Measurements from ENCODE around the gene CRNKL1.
A peak's percentile ranks its signal among the peaks of the same experiment; 100 is the strongest.

CRNKL1 gene

DNA sequence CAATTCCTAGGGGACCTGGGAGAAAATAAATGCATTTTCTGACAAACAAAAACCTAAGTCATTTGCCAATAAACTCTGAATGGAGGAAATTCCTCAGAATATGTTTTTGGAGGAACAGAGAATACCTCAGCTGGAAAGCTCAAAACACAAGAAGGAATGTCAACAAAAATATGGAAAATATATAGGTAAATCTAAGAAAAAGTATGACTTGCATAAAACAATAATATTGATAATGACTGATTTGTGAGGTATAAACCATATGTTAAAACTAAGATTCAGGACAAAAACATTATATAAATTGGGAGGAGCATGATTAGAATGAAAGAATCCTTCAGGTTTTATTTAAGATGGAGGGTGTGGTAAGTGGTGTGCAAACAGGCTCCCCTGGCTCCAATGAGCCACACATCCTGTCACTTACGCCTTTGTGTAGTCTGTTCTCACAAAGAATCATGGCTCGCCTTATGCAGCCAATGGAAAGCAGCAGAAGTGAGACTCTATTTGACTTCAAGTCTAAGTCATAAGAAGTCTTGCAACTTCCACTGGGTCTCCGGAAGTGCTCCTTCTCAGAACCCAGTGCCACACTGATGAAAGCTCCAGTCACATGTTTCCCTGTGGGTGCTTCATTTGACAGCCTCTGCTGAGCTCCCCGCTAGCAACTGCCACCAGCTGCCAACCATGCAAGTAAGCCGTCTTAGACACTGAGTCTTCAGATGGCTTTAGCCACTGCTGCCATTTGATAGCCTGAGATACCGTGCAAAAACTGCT lies 8.2 kb upstream of the CRNKL1 start:
- DNase-seq, result no peak

DNA sequence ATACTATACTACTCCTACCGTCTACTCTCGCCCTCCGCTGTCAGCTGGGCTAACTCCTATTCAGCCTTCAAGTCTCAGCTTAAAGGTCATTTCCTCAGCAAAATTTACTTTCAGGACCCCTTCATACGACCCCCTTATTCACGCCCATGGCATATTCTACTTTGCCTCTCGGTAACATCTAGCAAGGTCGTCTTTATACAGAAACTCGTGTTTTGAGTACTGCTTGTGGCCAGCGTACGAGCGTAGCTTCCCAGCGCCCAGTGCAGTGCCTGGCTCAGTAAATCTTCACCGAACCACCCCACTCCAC lies 546 bp downstream of the CRNKL1 start:
- no peak for DNase-seq

DNA sequence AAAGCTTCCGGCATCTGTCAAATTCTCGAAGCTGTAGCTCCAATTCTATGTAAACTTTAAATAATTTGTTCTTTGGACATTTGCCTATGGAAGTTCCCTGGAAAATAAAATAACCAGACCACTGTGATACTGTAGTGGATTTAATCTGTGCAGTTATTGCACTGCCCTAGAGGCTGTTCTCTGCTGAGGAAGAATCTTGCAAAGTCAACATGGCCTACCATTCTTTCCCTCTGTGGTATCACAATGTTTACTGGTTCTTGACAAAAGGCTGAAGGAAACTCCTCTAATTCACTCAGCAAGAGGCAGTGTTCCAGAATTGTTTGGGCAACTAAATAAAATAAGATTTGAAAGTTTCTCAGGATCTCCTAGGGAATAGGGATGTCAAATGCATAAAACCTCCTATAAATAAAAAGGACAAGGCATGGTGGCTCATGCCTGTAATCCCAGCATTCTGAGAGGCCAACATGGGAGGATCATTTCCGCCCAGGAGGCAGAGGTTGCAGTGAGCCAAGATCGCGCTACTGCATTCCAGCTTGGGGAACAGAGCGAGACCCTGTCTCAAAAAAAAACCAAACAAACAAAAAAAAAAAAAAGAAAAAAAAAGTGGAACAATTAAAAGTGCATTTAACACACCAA lies 12.4 kb downstream of the CRNKL1 start:
- DNase-seq, result no peak

DNA sequence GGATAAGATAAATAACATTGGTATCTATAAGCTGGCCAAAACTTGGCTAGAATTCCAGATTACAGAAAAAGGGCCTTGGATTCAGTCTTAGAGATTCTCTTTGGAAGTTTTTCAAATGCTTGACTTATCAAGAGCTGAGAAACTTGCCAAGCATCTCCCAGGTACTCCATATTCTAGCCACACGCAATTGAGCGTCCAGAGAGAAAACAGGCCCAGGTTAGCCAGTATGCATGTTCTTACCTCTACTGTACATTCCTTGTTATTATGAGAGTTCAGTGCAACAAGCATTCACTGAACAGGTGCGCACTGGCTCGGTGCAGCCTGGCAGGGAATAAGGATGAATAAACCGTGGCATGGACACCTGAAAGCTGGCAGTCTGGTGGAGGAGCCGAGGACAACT lies 13.7 kb downstream of the CRNKL1 start:
- DNase-seq, result no peak

DNA sequence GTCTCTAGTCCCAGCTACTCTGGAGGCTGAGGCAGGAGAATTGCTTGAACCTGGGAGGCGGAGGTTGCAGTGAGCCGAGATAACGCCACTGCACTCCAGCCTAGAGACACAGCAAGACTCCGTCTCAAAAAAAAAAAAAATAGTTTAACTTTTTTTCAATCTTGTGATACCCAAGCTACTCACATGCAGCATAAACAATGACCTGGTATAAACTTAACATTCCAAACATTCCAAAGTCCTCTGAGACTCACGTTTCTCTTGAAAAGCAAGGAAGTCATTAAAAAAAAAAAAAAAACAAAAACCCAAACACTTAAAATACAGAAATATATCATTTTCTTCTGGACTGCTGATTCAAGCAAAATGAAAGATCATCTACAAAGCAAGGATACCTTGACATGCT lies 14.3 kb downstream of the CRNKL1 start:
- no peak for DNase-seq

DNA sequence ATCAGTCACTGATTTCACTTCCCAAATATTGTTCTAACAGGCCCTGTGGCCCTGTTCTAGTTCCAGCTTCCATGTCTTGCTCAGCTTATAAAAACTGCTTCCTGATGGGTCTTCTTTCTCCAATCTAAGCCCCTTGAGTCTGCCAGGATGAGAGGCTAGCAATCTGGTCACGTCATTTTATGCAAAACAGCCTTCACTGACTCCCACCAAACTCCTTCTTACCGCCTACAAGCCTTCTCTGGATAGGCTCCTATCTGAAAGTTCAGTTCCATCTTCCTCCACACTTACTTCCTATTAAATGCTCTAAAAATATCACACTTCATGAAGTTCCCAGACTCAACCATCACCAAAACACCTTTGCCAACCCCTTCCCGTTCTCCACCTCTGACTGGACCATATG lies 15.5 kb downstream of the CRNKL1 start:
- DNase-seq, result no peak

DNA sequence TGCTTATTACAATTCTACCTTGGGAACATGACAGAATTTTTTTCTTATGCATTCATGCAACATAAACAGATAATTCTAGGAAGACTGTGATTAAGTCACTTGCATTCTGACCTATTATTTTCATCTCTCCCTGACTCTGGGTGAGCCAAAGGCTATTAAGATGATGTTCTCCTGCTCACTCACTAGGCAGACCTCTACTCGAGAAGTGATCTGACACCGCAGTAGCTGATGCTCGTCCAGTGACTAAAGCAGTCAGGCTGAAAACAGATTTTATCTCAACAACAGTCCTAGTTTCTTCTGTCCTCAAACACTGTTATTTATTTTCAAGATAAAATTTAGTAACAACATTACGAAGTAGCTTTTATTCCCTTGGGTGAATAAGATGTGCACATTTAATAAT lies 17.8 kb downstream of the CRNKL1 start:
- no peak for DNase-seq

DNA sequence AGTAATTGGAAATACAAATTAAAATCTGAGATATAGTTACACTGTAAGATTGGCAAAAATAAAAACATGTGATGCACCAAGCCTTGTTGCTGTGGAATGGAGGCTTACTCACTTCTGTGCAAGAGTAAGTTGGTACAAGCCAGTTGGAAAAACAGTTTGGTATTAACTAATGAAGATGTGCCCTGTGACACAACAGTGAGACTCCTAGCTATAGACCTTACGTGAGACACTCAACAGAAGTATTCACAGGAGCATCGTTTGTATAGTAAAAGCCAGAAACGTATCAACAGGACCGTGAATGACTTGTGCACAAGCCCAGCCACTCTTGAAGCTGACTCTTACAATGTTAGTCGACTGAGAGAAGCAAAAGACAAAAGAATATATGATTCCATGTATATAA lies 20.5 kb downstream of the CRNKL1 start:
- no peak for DNase-seq

DNA sequence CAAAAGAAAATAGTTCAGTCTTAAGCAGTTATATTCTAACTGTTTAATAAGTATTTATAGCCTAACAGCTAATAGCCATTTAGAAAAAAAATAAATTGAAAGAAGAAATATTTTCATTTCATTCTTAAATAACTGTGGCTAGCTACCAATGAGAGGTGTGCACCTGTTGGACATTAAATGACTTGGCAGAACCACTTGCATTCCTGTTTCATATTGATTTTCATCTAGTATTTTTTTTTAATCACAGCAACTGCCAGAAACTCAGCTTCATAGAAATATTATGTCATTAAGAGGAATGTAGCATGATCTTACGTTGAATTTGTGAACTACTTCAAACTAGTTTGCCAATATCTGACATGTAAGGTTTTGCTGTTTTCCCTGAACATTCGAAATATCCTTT lies 25.0 kb downstream of the CRNKL1 start:
- no peak for DNase-seq

DNA sequence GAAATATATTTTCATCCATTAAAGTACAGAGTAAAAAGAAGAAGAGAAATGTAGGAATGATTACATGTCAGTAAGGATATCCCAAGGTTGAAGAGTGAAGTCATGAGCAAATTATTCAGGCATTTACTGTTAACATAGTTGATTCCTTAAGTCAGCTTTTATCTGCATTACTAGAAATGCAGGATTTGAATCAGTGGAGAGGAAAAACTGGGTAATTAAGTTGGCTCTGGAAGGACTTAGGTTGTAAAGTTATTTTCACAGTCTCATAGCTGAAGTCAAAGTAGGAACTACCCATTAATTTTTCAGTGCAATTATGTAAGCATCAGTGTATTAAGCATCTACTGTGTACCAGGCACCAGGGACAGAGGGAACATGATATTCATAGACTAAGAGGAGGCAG lies 27.3 kb downstream of the CRNKL1 start:
- DNase-seq, result no peak

DNA sequence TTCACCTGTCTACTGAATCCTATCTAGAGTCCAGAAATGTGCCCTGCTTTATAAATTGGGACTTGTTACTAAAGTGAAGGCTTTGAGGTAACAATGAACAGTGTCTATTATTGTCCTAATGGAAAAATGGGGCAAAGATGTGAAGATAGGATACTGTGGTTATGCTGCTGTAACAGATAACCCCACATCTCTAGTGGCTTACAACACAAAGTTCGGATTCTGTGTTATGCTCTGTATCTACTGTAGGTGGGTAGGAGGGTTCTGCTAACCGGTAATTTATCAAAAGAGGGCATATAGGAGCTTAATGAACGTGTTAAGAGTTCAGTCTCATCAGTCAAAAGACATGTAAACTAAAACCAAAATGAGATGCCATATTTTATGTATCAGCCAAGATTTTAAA lies 28.9 kb downstream of the CRNKL1 start:
- no peak for DNase-seq

DNA sequence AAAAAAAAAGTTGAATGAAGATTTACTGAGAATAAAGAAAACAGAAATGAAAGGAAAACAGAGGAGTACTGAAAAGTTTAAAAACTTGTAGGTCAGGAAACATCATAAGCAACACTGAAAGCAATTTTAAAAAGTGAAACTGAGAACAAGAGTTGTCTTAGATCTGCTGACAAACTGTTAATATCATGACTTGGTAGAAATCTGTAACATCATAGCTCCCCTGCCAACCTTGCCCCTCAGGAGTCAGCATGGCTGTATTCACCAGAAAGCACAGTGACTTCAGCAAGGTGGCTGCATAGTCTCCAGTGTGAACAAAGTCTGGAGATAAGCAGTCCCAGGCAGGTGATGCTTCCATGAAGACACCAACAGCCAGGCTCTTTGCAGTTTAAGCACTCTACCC lies 29.8 kb downstream of the CRNKL1 start:
- DNase-seq, result no peak

DNA sequence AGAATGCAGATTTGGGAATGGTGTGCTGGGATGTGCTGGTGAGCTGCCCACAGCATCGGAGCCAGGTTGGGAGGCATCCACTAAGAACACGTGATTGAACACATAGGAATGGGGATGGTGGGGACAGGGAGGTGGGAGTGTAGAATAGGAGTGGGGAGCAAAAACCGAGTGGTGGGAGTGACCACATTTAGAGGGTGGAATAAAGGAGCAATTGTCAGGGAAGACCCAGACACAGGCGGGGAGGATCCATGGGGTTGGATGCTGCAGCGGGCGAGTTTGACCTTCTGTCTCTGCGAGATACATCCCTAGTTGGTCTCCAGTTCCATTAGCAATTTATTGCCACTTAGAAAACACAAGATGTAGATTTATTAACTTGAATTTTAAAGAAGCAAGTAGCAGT lies 30.4 kb downstream of the CRNKL1 start:
- no peak for DNase-seq

DNA sequence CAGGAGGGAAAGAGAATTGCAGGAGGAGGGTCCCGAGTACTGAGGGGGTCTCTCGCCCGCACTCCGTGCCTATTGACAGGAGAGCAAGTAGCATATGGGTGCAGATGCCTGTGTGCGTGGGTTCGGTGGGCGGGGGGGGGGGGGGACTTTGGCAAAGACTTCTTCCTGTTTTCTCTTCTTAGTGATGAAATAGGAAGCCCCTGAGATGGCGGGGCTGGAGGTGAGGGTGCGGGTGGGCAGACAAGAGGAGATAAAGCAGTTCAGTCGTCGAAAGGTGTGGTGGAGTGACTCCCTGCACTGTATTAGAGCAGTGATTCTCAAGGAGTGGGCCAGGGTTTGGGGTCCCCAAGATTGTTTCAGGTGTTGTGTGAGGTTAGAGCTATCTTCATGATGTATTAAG lies 31.4 kb downstream of the CRNKL1 start:
- DNase-seq, result no peak

DNA sequence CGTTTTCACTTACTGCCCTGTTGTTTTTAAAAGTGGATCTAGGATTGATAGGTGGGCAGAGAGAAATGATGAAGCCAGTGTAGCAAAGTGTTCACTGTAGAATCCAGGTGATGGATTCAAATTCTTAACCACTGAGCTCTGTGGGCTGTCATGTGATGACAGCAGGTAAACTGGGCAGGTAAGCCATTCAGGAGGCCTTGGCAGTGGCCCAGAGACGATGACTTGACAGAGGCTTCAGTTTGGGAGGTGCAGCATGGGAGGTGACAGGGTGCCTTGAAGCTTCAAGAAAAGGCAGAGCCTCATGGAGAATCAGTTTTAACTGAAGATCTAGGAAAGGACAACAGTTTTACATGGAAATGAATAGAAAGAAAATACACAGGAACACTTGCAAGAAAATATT lies 33.1 kb downstream of the CRNKL1 start:
- no peak for DNase-seq

DNA sequence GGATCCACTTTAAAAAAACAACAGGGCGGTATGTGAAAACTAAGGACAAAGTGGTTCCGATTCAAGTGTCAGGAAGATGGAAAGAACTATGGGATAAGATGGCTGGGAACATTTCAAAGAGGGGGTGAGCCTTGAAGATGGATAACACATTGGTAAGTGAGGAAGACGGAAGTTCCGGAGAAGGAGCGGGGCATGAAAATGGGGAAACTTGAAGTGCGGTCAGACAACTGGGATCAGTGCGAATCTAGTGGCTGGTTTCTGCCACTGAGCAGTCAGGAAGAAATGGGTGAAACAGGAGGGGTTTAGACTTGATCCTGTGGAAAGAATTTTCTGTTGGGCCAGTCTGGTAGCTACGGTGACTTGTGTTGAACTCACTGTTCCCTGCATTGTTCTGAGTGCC lies 33.9 kb downstream of the CRNKL1 start:
- no peak for DNase-seq

DNA sequence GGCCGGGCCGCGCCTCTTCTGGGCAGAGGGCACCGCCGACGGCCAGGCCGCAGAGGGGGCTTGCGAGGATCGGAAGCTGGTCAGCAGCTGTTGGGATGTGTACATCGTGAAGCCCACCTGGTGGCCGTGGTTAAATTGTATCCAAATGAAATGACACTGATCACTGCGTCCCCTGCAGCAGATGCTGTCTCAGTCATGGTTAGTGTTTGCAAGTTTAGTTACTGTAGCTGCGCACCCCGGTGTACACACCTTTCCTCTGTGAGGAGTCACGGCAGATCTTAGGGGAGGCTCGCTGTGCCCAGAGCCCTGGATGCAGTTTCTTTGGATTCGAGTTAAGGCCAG lies 34.5 kb downstream of the CRNKL1 start:
- no peak for DNase-seq

DNA sequence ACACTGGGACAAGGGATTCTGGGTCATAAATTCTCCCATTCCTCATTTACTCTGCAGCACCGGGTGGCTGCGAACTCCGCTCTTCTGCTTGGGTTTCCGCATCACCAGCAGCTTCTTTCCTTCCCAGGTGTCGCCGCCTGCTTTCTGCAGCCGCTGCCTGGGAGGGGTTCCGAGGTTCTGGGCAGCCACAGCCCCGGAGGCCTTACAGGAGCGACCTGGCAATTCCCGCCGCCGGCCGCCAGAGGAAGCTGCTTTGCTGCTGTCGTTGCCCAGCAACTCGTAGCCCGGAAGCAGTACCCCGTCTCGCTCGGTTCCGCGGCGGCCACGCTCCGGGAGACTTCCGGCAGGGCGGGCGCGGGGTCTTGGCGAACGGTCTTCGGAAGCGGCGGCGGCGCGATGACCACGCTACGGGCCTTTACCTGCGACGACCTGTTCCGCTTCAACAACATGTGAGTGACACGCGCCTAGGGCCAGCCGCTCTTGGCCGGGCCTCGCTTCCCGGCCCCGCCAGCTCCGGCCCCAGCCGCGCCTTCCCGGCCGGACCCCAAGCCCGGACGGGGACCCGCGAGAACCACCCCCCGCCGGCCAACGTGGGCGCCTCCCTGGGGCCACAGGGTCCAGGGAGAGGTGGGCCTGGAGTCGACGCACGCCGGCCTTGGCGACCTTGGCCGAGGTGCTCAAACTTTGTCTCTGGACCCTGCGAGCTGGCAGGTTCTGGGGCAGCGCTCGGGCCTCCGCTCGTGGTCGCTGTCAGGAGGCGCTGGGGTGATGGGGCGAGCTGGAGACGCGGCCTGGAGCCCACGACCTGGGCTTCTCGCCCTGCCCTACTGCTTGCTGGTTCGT lies 35.0 kb downstream of the CRNKL1 start, which contains the start of gene NAA20:
Gene NAA20, plus strand, starts transcription at position 362 of the 843 bp plus-strand sequence. Its CDS starts 35 bp downstream, at position 397.
- peak; percentile 90 for DNase-seq

DNA sequence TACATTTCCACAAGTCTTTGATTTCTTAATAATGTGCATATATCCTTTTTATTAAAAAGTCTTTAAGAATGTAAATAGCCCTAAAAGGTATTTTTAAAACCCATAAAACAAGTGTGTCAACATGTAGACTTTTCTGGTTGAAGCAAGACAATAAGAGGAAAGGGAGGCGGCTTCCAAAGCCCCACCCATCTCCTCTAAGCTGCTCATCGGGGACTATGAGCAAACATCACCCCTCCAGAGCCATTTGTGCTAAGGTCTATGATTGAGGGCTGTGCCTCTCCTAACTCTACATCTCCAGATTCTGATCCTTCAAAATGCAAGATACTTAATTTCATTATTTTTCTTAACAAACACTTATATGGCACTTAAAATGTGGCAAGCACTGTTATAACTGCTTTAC lies 37.6 kb downstream of the CRNKL1 start:
- DNase-seq, result no peak

DNA sequence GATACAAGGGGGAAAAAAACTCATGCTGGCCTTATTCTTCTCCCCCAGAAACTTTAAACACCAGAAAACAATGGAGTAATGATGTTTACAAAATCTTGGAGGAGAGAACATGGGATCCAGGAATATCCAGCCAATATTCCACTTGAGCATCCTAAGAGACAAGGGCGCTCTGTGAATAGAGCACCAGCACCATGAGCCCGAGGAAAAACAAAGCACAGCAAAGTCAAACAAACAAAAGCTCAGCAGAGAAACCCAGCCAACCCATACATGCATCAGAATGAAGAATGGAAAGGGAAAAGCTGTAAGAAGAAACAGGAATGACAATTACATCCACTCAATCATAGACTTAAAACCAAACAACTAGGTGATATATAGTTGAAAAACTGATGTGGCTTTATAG lies 39.7 kb downstream of the CRNKL1 start:
- DNase-seq, result no peak

DNA sequence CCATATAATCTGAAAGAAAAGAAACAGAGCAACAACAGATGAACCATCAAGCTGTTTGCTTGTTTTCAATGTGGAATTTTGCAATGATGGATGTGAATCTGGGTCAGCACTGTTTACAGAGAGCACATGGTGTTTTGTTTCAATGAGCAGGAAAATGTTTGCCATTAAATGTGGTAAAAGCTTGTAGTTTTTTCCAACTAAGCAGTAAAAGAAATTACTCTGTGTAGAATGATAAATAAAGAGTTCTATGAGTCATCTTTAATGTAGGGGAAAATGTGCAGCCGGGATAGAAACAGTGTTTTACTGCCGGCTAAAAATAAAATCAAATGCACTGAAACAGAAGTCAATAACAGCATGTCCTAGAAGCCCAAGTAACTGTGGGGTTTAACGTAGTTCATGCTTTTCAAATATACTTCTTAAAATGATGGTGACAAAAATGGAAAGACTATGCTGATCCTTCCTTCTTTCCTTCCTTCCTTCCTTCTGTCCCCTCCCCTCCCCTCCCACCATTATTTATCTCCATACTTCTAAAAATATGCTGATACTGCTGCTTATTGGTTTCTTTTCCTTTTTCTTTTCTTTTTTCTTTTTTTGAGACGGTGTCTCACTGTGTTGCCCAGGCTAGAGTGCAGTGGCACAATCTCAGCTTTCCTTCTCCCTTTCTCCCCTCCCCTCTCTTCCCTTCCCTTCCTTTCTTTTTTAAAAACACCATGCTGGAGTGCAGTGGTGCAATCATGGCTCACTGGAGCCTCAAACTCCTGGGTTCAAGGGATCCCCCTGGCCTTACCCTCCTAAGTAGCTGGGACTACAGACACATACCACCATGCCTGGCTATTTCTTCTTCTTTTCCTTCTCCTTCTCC lies 41.4 kb downstream of the CRNKL1 start:
- DNase-seq, result no peak

DNA sequence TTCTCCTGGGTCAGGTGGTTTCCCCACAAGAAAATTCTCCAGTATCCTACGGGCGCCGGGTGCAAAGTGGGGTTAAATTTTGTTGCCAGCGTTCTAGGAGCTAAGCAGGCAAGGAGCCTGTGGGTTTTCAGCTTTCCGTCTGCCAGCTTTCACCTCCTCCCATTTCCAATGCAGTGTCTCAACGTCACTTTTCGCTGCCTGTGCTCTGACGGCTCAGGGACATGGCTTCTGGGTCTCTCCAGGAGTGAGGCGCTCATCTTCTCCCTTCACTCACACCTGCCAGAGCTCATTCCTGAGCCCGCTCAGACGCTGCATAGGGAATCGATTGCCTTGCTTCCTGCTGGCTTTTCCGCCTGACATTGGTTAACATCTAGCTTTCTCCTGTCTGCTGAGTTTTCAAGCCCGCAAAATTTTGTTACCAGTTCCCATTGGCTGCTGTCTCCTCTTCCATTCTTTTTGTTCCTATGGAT lies 42.4 kb downstream of the CRNKL1 start:
- DNase-seq, result no peak

DNA sequence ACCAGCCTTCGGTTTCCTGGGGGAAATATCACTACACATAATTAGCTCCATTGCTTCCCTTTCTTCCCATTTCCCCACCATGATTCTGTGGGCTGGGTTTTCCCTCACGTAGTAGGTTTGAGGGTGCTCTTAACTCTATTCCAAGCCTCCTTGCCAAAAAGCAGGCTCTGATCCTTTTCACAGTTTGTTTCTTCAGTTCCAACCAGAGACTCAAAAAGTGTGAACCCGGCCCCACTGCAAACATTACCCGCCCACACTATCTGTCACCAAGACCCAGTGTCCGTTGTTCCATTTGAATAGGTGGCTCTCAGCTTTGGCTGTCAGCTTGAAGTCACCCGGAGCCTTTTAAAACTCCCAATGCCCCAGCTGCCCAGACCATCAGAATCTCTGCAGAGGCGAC lies 46.9 kb downstream of the CRNKL1 start:
- DNase-seq, result no peak
